ENCODE results near the gene UBASH3B. TPM values are rescaled to one million over a fixed set of nuclear protein-coding genes. Genes with fewer than 3 reads are reported as not detected.

UBASH3B gene
- total RNA-seq, 1 experiment from 2014 or later = 10.3 TPM

DNA sequence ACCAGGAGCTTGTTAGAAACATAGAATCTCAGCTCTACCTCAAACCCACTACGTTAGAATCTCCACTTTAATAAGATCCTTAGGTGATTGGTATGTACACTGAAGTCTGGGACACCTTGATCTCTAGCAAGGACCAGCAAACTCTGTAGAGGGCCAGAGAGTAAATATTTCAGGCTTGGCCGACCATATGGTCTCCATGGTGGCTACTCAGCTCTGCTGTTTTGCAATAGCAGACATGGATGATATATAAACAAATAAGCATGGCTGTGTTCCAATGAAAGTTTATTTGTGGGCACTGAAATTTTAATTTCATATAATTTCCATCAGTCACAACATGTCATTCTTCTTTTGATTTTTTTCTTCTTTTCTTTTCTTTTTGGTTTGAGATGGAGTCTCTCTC is 23.9 kb downstream of the UBASH3B start:
- TF ChIP-seq CTCF (IDR thresholded peaks at IDR 0.05; ENCODE audit: unreplicated experiment) = no peak
- POLR2A ChIA-PET = no interaction called here
- intact Hi-C loops (cut with micrococcal nuclease) = no loop called here
- peaks cover 16% of the 10 kb centered on the region for H3K4me1 Mint-ChIP-seq (ENCODE audit: insufficient read depth, unreplicated experiment)
- H3K27ac Mint-ChIP-seq (ENCODE audit: low read depth, unreplicated experiment) = no peak overlapping the region
- no peak overlapping the region for H3K4me3 Mint-ChIP-seq (ENCODE audit: unreplicated experiment)
- H3K27me3 Mint-ChIP-seq (ENCODE audit: insufficient read depth, unreplicated experiment) = no peaks in the 10 kb centered on the region
- H3K36me3 Mint-ChIP-seq (ENCODE audit: insufficient read depth, unreplicated experiment) = no peaks in the 10 kb centered on the region
- BruUV-seq (replicated peaks) = no TSS peak
- no peak for DNase-seq (ENCODE audit: unreplicated experiment)
- no peaks in the 10 kb centered on the region for H3K9me3 Mint-ChIP-seq (ENCODE audit: unreplicated experiment)
- CTCF ChIA-PET = no interaction called here

DNA sequence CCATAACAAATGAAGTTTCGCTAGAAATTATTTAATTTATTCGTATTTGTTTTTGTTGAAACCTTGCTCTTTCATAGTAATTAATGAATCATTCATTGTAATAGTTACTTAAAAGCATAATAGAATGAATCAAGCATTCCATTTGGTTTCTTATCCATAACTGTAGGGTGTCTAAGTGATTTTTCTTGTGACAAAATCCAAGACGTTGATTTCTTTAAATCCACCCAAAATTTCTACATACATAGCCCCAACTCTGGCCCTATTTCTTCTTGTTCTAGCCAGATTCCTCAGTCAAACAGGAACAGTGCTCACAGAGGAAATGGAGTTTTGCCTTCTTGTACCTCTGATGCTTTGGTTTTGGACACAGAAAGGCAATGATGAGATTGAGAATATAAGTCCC is 25.5 kb downstream of the UBASH3B start:
- H3K9me3 Mint-ChIP-seq (ENCODE audit: unreplicated experiment) = no peaks in the 10 kb centered on the region
- H3K4me3 Mint-ChIP-seq (ENCODE audit: unreplicated experiment) = no peak overlapping the region
- H3K36me3 Mint-ChIP-seq (ENCODE audit: insufficient read depth, unreplicated experiment) = no peaks in the 10 kb centered on the region
- peaks cover 16% of the 10 kb centered on the region for H3K4me1 Mint-ChIP-seq (ENCODE audit: insufficient read depth, unreplicated experiment)
- DNase-seq (ENCODE audit: unreplicated experiment) = no peak
- no peaks in the 10 kb centered on the region for H3K27me3 Mint-ChIP-seq (ENCODE audit: insufficient read depth, unreplicated experiment)
- H3K27ac Mint-ChIP-seq (ENCODE audit: low read depth, unreplicated experiment) = no peak overlapping the region
- TF ChIP-seq CTCF (IDR thresholded peaks at IDR 0.05; ENCODE audit: unreplicated experiment) = no peak
- no TSS peak for BruUV-seq (replicated peaks)
- CTCF ChIA-PET = interaction anchor here (0.7 kb wide), 1 partner anchor 16 kb away, joined by 3 read pairs; no protein-coding TSS in a partner anchor
- intact Hi-C loops (cut with micrococcal nuclease) = no loop called here
- POLR2A ChIA-PET = no interaction called here

DNA sequence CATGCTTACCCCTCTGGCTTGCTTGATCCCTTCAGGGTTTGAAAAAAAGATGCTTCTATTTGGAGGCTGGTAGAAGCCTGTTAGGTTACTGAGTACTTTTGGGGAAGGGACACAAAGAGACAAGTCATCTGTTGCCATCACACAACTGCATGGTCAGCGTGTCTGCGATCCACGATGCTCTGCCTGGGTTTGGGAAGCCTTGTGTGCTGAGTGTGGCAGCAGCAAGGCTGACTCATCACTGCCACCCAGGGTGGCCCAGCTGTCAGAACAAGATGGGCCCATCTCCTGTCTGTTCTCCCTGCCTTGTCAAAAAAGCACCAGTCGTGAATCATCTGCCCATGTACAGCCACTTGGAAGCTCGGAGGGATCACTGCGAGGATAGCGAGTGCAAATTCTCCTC is 26.2 kb downstream of the UBASH3B start:
- Mint-ChIP-seq H3K27ac (ENCODE audit: low read depth, unreplicated experiment) (no peak overlapping the region), H3K36me3 (ENCODE audit: insufficient read depth, unreplicated experiment) (no peaks in the 10 kb centered on the region), H3K4me1 (ENCODE audit: insufficient read depth, unreplicated experiment) (peaks cover 12% of the 10 kb centered on the region), H3K4me3 (ENCODE audit: unreplicated experiment) (no peak overlapping the region), H3K27me3 (ENCODE audit: insufficient read depth, unreplicated experiment) (no peaks in the 10 kb centered on the region), H3K9me3 (ENCODE audit: unreplicated experiment) (no peaks in the 10 kb centered on the region)
- ChIA-PET CTCF (interaction anchor here (0.7 kb wide), 1 partner anchor 17 kb away, joined by 3 read pairs; no protein-coding TSS in a partner anchor), POLR2A (no interaction called here)
- no peak for TF ChIP-seq CTCF (IDR thresholded peaks at IDR 0.05; ENCODE audit: unreplicated experiment)
- intact Hi-C loops (cut with micrococcal nuclease) = no loop called here
- BruUV-seq (replicated peaks) = no TSS peak
- DNase-seq (ENCODE audit: unreplicated experiment) = no peak

- TF ChIP-seq CTCF (IDR thresholded peaks at IDR 0.05; ENCODE audit: unreplicated experiment) = no peak
Measured at GRCh38 chr11:122682464-122682863, 26.9 kb downstream of the UBASH3B start.

More at GRCh38 chr11:122682464-122682863, 26.9 kb downstream of the UBASH3B start:
- ChIA-PET CTCF (no interaction called here), POLR2A (interaction anchor here (0.7 kb wide), 1 partner anchor 13 kb away, joined by 4 read pairs; no protein-coding TSS in a partner anchor)
- DNase-seq (ENCODE audit: unreplicated experiment) = no peak
- H3K4me3 Mint-ChIP-seq (ENCODE audit: unreplicated experiment) = no peak overlapping the region
- BruUV-seq (replicated peaks) = no TSS peak
- no peaks in the 10 kb centered on the region for H3K27me3 Mint-ChIP-seq (ENCODE audit: insufficient read depth, unreplicated experiment)
- peaks cover 10% of the 10 kb centered on the region for H3K4me1 Mint-ChIP-seq (ENCODE audit: insufficient read depth, unreplicated experiment)
- H3K36me3 Mint-ChIP-seq (ENCODE audit: insufficient read depth, unreplicated experiment) = no peaks in the 10 kb centered on the region
- H3K27ac Mint-ChIP-seq (ENCODE audit: low read depth, unreplicated experiment) = no peak overlapping the region
- intact Hi-C loops (cut with micrococcal nuclease) = no loop called here
- no peaks in the 10 kb centered on the region for H3K9me3 Mint-ChIP-seq (ENCODE audit: unreplicated experiment)
